SK-N-SH (cell line): Measurements from ENCODE around the gene AGR3. TPM values are rescaled to one million over a fixed set of nuclear protein-coding genes. Genes with fewer than 3 reads are reported as not detected.

Experiments used
- CTCF ChIA-PET: fragments of 300-600, 350-600 bp; formaldehyde crosslinking; extraction: SDS; loops from one replicate; lab custom pipeline; 2021; lab: Yijun Ruan, JAX
- POLR2A ChIA-PET: fragments of 350-600 bp; sonication (Branson Sonifier 250); formaldehyde crosslinking; extraction: SDS; loops from one replicate; lab custom pipeline; 2020; ENCODE audit warnings: antibody characterized with exemption, inconsistent platforms; lab: Yijun Ruan, JAX
- DNase-seq: peaks from one replicate; pipeline ENCODE4 v3.0.0; 2012
- H2AFZ ChIP-seq: fragments of 200-600 bp; sonication (generic); 2 replicates; pipeline ENCODE4 v1.8.1; 2016; ENCODE audit warnings: antibody characterized with exemption, mild to moderate bottlenecking, low read depth
- H3F3A ChIP-seq: fragments of 200-600 bp; sonication (generic); replicated peaks from 2 replicates; pipeline ENCODE3; 2016; ENCODE audit warnings: antibody characterized with exemption, mild to moderate bottlenecking; ENCODE audit not compliant: insufficient read depth
- H3K27ac ChIP-seq, 2 experiments: fragments of 200-500 bp in 1 of 2; fragments of 200-600 bp in 1 of 2; sonication (Bioruptor generic) in 1 of 2; sonication (generic), shearing (Covaris generic) in 1 of 2; 2 replicates each; pipeline versions ENCODE4 v1.5.1 to v1.6.1; 2014 to 2016; ENCODE audit warnings: low read depth in 2 of 2, inconsistent platforms in 1 of 2, low read length in 1 of 2, mild to moderate bottlenecking in 1 of 2, mixed read lengths in 1 of 2
- H3K27me3 ChIP-seq: fragments of 200-600 bp; sonication (generic), shearing (Covaris generic); 2 replicates; pipeline ENCODE4 v1.6.1; 2016; ENCODE audit warnings: mixed run types; ENCODE audit not compliant: insufficient read depth
- H3K36me3 ChIP-seq, 2 experiments: fragments of 200-500 bp in 1 of 2; fragments of 200-600 bp in 1 of 2; sonication (Bioruptor generic) in 1 of 2; sonication (generic) in 1 of 2; replicated peaks in 1 of 2; 2 replicates each; pipeline versions ENCODE3 to v1.5.1; 2014 to 2016; ENCODE audit warnings: low read length in 1 of 2, mild to moderate bottlenecking in 1 of 2; ENCODE audit not compliant: insufficient read depth in 2 of 2, control insufficient read depth in 1 of 2
- H3K4me1 ChIP-seq, 2 experiments: fragments of 200-500 bp in 1 of 2; fragments of 200-600 bp in 1 of 2; sonication (Bioruptor generic) in 1 of 2; sonication (generic), shearing (Covaris generic) in 1 of 2; 2 replicates each; pipeline versions ENCODE4 v1.5.1 to v1.6.1; 2014 to 2016; ENCODE audit warnings: low read depth in 1 of 2, low read length in 1 of 2, mixed run types in 1 of 2; ENCODE audit not compliant: insufficient read depth in 2 of 2, control insufficient read depth in 1 of 2
- H3K4me2 ChIP-seq: fragments of 200-600 bp; sonication (generic), shearing (Covaris generic); 2 replicates; pipeline ENCODE4 v1.6.1; 2017; ENCODE audit warnings: mixed run types
- H3K4me3 ChIP-seq, 2 experiments: fragments of 200-500 bp in 1 of 2; fragments of 200-600 bp in 1 of 2; sonication (Bioruptor generic) in 1 of 2; sonication (generic), shearing (Covaris generic) in 1 of 2; 2 replicates each; pipeline versions ENCODE4 v1.5.1 to v1.8.1; 2014 to 2016; ENCODE audit warnings: low read depth in 2 of 2, inconsistent platforms in 1 of 2, low read length in 1 of 2, mild to moderate bottlenecking in 1 of 2, mixed read lengths in 1 of 2, moderate library complexity in 1 of 2
- H3K79me2 ChIP-seq: fragments of 200-600 bp; sonication (generic); 2 replicates; pipeline ENCODE4 v1.8.1; 2017; ENCODE audit warnings: mild to moderate bottlenecking; ENCODE audit not compliant: insufficient read depth
- H3K9ac ChIP-seq: fragments of 200-600 bp; sonication (generic); 2 replicates; pipeline ENCODE4 v1.6.1; 2017; ENCODE audit warnings: mixed run types
- H3K9me2 ChIP-seq: fragments of 200-600 bp; sonication (generic); 2 replicates; pipeline ENCODE4 v1.6.1; 2017; ENCODE audit warnings: mixed run types
- H3K9me3 ChIP-seq: fragments of 200-600 bp; sonication (generic); 2 replicates; pipeline ENCODE4 v1.6.1; 2017; ENCODE audit warnings: mixed run types, mild to moderate bottlenecking, moderate library complexity
- H4K20me1 ChIP-seq: fragments of 200-600 bp; sonication (generic); 2 replicates; pipeline ENCODE4 v1.6.1; 2017; ENCODE audit warnings: mild to moderate bottlenecking, mixed run types; ENCODE audit not compliant: insufficient read depth
- CHD2 ChIP-seq: fragments of 150-350 bp; IDR thresholded peaks from 2 replicates; pipeline ENCODE4 v1.6.1; 2018; ENCODE audit warnings: low read length; ENCODE audit not compliant: partially characterized antibody
- ELF1 ChIP-seq: IDR thresholded peaks from 2 replicates; pipeline ENCODE4 v1.4.0; 2012
- EZH2phosphoT487 ChIP-seq: fragments of 200-600 bp; sonication (generic); IDR thresholded peaks from 2 replicates; pipeline ENCODE4 v1.6.1; 2017; ENCODE audit warnings: low read depth, mixed run types, mild to moderate bottlenecking, antibody characterized with exemption, moderate library complexity, borderline replicate concordance
- FOXM1 ChIP-seq: IDR thresholded peaks from 2 replicates; pipeline ENCODE4 v1.4.0; 2012; ENCODE audit warnings: low read depth, mild to moderate bottlenecking
- GATA2 ChIP-seq: sonication (generic); formaldehyde crosslinking; IDR thresholded peaks from 2 replicates; pipeline ENCODE4 v1.5.0; 2020; ENCODE audit warnings: mild to moderate bottlenecking, missing genetic modification reagents
- IRF3 ChIP-seq: fragments of 150-350 bp; IDR thresholded peaks from 2 replicates; pipeline ENCODE4 v1.6.1; 2016; ENCODE audit warnings: mild to moderate bottlenecking, low read depth, low read length
- MEF2A ChIP-seq: IDR thresholded peaks from 2 replicates; pipeline ENCODE4 v1.4.0; 2012; ENCODE audit warnings: low read depth, borderline replicate concordance
- NFIC ChIP-seq: IDR thresholded peaks from 2 replicates; pipeline ENCODE4 v1.4.0; 2012; ENCODE audit warnings: borderline replicate concordance
- NRF1 ChIP-seq: IDR thresholded peaks from 2 replicates; pipeline ENCODE4 v1.6.1; 2012; ENCODE audit warnings: low read depth, mild to moderate bottlenecking, low read length
- RAD21 ChIP-seq: IDR thresholded peaks from 2 replicates; pipeline ENCODE4 v1.6.1; 2012; ENCODE audit warnings: mild to moderate bottlenecking, low read length
- SIN3A ChIP-seq: IDR thresholded peaks from 2 replicates; pipeline ENCODE4 v1.6.1; 2012; ENCODE audit warnings: low read depth, mild to moderate bottlenecking, low read length, moderate library complexity, borderline replicate concordance
- TAF1 ChIP-seq: IDR thresholded peaks from 2 replicates; pipeline ENCODE4 v1.6.1; 2012; ENCODE audit warnings: low read depth, mild to moderate bottlenecking, low read length, moderate library complexity, borderline replicate concordance
- TCF12 ChIP-seq: IDR thresholded peaks from 2 replicates; pipeline ENCODE4 v1.4.0; 2012
- TEAD4 ChIP-seq: IDR thresholded peaks from 2 replicates; pipeline ENCODE4 v1.4.0; 2012; ENCODE audit warnings: mild to moderate bottlenecking, borderline replicate concordance; ENCODE audit not compliant: insufficient read depth
- YY1 ChIP-seq: IDR thresholded peaks from 2 replicates; pipeline ENCODE4 v1.4.0; 2012; ENCODE audit warnings: low read depth, mild to moderate bottlenecking
- WGBS: methylation state at CpG from one replicate; pipeline ENCODE4 v1.1.6; 2017; ENCODE audit warnings: low lambda C conversion rate; 5-methylcytosine and 5-hydroxymethylcytosine counted together
- polyA plus RNA-seq, 3 experiments: library from polyadenylated mRNA; depleted of rRNA; stranded (reverse); fragments of >200 nt; gene quantifications; 2 replicates each; pipeline ENCODE4 v1.2.3, GENCODE V29; 2012
- TF ChIP-seq, protein P1 (sequence below): IDR thresholded peaks from 2 replicates; pipeline ENCODE4 v1.4.0; 2012; ENCODE audit warnings: low read depth, borderline replicate concordance
- TF ChIP-seq, protein P2 (sequence below): fragments of 200-600 bp; sonication (generic); IDR thresholded peaks from 2 replicates; pipeline ENCODE4 v1.6.1; 2017; ENCODE audit warnings: antibody characterized with exemption, mild to moderate bottlenecking, moderate library complexity

Gene AGR3
- polyA plus RNA-seq, 1 of the 3 experiments (the other 2 are of a cell fraction) = not detected

DNA sequence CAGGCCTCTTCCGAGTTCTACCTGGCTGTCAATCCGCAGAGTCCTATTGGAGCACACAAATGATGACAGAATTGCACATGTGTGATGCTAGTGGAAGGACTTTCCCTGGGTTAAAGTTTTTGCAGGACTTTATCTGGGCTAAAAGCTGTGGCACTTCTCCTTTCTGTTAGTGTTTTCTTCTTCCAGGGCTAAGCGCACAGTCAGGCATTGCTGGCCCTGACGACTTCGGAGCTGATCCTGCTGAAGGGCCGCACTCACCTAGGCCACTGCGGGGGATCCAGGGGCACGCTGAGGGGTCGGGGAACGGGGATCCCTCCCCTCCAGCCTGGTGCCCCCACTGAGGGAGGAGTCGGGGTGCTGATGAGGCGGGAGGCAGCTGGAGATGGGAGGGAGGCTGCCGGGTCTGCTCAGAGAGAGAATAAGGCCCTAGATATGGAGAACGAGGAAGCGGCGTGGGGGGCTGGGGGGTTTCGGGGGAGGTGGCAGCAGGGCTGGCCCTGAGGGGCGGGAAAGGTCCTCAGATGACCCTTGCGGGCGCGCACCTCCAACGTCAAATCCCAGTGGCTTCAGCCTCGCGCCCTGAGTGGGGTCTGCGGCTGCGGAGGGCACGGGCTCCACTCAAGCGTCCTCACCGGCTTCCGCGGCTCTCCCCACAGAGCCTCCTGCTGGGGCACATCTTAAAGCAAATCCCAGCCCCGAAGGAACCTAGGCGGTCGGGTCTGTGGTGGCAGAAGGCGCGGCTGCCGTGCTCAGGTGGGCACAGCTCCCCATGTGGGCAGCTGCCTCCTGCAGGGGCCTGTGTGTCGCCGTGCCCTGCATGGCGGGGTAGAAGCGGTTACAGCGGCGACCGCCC is 30.9 kb downstream of the AGR3 start:
- WGBS = 43% methylated on average over 32 of the region's 44 CpGs
- H3K79me2 ChIP-seq = no peaks in the 10 kb centered on the region
- ChIA-PET POLR2A (no interaction called here), CTCF (no interaction called here)
- no peaks in the 10 kb centered on the region for H3K9me2 ChIP-seq
- no peak overlapping the region for H2AFZ ChIP-seq
- TF ChIP-seq, protein P1, sequence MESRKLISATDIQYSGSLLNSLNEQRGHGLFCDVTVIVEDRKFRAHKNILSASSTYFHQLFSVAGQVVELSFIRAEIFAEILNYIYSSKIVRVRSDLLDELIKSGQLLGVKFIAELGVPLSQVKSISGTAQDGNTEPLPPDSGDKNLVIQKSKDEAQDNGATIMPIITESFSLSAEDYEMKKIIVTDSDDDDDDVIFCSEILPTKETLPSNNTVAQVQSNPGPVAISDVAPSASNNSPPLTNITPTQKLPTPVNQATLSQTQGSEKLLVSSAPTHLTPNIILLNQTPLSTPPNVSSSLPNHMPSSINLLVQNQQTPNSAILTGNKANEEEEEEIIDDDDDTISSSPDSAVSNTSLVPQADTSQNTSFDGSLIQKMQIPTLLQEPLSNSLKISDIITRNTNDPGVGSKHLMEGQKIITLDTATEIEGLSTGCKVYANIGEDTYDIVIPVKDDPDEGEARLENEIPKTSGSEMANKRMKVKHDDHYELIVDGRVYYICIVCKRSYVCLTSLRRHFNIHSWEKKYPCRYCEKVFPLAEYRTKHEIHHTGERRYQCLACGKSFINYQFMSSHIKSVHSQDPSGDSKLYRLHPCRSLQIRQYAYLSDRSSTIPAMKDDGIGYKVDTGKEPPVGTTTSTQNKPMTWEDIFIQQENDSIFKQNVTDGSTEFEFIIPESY = no peak
- TF ChIP-seq FOXM1 (no peak), SIN3A (no peak), CHD2 (no peak), NRF1 (no peak), EZH2phosphoT487 (no peak), TEAD4 (no peak), RAD21 (no peak), IRF3 (no peak), YY1 (no peak), NFIC (no peak), GATA2 (CRISPR knock-in tag) (no peak), ELF1 (no peak), MEF2A (no peak), TCF12 (no peak), TAF1 (no peak)
- TF ChIP-seq, protein P2, sequence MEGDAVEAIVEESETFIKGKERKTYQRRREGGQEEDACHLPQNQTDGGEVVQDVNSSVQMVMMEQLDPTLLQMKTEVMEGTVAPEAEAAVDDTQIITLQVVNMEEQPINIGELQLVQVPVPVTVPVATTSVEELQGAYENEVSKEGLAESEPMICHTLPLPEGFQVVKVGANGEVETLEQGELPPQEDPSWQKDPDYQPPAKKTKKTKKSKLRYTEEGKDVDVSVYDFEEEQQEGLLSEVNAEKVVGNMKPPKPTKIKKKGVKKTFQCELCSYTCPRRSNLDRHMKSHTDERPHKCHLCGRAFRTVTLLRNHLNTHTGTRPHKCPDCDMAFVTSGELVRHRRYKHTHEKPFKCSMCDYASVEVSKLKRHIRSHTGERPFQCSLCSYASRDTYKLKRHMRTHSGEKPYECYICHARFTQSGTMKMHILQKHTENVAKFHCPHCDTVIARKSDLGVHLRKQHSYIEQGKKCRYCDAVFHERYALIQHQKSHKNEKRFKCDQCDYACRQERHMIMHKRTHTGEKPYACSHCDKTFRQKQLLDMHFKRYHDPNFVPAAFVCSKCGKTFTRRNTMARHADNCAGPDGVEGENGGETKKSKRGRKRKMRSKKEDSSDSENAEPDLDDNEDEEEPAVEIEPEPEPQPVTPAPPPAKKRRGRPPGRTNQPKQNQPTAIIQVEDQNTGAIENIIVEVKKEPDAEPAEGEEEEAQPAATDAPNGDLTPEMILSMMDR = no peak
- no peak overlapping the region for H3K4me2 ChIP-seq
- H3F3A ChIP-seq = no peaks in the 10 kb centered on the region
- H3K9me3 ChIP-seq = no peaks in the 10 kb centered on the region
- peaks cover 39% of the 10 kb centered on the region; the same call in 1 of the 2 replicates for H3K27me3 ChIP-seq
- no peak overlapping the region for H3K4me3 ChIP-seq
- peak; percentile 22 for DNase-seq
- no peaks in the 10 kb centered on the region for H3K36me3 ChIP-seq
- peaks cover 0 to 4% of the 10 kb centered on the region in 2 experiments; a peak in 2 of 4 replicates for H3K4me1 ChIP-seq
- no peak overlapping the region for H3K27ac ChIP-seq
- H3K9ac ChIP-seq = no peak overlapping the region
- H4K20me1 ChIP-seq = no peaks in the 10 kb centered on the region
